Sigmoid colon (tissue), 3 donors: ENCODE data around the gene PUS10.

Experiments
- CTCF ChIP-seq, 4 experiments: fragments of 450-650 bp in 3 of 4; fragments of 200-600 bp in 1 of 4; IDR thresholded peaks; one replicate each; pipeline ENCODE4 v1.5.1; 2016 to 2019; ENCODE audit warnings: antibody characterized with exemption in 4 of 4, mild to moderate bottlenecking in 3 of 4, moderate library complexity in 2 of 4
- POLR2A ChIP-seq, 2 donors: fragments of 450-650 bp; IDR thresholded peaks; one replicate each; pipeline ENCODE4 v1.6.1; 2016; ENCODE audit warnings: antibody characterized with exemption in 2 of 2, mild to moderate bottlenecking in 2 of 2, moderate library complexity in 2 of 2

DNA sequence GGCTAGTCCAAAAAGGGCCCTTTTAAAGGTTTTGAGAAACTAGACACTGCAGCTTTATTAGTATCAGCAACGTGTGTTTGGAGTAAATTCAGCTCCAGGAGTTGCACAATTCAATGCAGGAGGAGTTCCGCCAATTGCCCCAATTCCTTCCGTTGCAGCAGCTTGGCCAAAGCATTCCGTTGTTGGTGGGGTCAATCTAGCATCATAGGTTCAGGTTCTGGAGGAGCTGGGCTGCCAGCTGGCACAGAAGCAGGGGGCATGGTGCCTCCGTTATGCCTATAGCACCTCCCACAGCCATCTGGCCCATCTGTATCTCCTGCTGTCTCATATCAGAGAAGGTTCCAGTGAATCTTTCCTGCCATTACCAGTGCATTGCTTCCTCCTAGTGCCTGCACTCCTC is 81.3 kb downstream of the PUS10 start:
- TF ChIP-seq CTCF (IDR thresholded peaks at IDR 0.05), result no peak
- TF ChIP-seq POLR2A (IDR thresholded peaks at IDR 0.05), result no peak
